HG02678 (cell line): ENCODE measurements around the gene LRIG3.
A peak's percentile ranks its signal among the peaks of the same experiment; 100 is the strongest.
"Not testable (repeated sequence)": the region's sequence is repeated elsewhere in the genome, so short reads cannot be mapped to it uniquely, and the experiment has no call there.

Experiments used
- ATAC-seq: cut with Tn5 transposase; IDR thresholded peaks from one replicate; pipeline ENCODE4 v1.9.1; 2021; ENCODE audit warnings: mild to moderate bottlenecking, moderate library complexity; ENCODE audit not compliant: unreplicated experiment

LRIG3 gene, protein sequence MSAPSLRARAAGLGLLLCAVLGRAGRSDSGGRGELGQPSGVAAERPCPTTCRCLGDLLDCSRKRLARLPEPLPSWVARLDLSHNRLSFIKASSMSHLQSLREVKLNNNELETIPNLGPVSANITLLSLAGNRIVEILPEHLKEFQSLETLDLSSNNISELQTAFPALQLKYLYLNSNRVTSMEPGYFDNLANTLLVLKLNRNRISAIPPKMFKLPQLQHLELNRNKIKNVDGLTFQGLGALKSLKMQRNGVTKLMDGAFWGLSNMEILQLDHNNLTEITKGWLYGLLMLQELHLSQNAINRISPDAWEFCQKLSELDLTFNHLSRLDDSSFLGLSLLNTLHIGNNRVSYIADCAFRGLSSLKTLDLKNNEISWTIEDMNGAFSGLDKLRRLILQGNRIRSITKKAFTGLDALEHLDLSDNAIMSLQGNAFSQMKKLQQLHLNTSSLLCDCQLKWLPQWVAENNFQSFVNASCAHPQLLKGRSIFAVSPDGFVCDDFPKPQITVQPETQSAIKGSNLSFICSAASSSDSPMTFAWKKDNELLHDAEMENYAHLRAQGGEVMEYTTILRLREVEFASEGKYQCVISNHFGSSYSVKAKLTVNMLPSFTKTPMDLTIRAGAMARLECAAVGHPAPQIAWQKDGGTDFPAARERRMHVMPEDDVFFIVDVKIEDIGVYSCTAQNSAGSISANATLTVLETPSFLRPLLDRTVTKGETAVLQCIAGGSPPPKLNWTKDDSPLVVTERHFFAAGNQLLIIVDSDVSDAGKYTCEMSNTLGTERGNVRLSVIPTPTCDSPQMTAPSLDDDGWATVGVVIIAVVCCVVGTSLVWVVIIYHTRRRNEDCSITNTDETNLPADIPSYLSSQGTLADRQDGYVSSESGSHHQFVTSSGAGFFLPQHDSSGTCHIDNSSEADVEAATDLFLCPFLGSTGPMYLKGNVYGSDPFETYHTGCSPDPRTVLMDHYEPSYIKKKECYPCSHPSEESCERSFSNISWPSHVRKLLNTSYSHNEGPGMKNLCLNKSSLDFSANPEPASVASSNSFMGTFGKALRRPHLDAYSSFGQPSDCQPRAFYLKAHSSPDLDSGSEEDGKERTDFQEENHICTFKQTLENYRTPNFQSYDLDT

DNA sequence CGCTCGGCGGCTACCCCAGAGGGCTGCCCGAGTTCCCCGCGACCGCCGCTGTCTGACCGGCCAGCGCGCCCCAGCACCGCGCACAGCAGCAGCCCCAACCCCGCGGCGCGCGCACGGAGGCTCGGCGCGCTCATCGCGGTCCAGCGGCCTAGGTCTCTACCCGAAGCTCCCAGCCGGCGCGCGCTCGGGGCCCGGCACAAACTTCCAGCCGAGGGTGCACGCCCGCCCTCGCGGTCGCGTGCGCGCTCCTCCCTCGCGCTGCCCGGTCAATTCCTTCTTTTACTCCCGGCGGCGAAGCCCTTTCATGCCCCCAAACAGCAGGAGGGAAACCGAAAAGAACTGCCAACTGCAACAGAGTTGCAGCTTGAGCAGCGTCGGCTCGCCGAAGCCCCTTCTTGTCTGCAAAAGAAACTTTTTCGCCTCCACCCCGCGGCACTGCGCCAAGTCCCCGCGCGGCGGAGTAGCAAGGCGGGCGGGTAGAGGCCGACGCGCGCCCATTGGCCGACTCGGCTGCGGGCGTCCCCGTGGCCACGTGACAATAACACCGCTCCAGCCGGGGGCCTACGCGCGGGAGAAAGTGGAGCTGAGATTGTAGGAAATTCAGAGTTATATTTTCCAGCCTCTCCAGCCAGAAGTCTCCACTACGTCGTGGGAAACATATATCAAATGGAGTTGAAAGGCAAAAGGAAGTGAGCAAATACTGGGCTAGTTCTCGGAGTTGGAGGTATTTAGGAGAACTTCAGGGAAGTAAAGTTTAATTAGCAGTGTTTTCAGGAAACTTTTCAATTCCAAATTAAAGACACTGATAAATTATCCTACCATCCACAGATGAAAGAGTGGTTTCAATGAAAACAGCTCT lies at the start of gene LRIG3:
Gene LRIG3, minus strand, starts transcription at position 403 of the 859 bp plus-strand sequence. Its CDS starts 269 bp downstream, at position 134.
- ATAC-seq: peak; percentile 91

DNA sequence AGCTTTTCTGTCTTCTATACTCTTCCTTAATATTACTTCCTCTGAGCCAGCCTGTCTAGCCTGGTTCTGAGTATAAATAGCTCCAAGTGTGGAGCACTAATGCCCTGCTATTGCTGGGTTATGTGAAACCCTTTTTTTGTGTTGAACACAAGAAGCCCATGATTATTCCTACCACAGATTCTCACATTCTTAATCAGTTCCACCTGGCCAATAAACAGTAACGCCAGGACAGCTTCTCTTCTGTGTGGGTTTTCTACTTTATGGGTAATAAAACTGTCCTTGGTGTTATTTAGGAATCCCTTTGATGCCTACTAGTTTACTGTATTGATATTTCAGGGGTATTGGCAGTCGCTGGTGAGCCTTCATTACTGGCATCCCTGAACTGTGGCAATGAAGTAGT lies 48.9 kb upstream of the LRIG3 start:
- no peak for ATAC-seq

DNA sequence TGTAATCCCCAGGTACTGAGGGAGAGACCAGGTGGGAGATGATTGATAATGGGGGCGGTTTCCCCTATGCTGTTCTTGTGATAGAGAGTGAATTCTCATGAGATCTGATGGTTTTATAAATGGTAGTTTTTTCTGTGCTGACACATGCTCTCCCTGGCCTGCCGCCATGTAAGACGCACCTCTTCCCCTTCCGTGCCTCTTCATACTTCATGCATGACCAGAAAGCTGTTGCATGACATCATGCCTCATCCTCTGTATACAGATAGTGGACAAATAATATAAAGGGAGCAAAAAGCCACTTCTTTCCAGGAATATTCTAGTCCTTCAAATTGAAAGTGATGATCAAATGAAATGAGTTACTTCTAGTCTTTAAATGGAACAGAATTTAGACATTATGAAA lies 47.3 kb upstream of the LRIG3 start:
- ATAC-seq: no peak

DNA sequence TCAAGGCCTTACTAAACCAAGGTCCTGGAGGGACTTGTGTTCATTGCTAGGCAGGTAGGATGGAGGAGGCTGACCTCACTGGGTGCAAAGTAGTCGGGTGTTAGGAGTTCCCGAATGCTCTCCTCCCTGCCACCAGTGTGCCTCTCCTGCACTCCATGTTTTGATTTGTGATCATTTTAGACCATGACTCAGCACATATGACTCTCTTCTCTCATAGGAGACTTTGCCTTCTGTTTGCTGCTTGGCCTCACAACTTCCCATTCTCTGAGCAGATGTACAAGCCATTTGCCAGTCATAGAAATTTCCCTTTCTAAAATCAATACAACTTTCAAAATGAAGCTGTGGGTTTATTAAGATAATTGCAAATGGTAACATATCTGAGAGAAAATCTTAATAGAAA lies 46.6 kb upstream of the LRIG3 start:
- ATAC-seq: no peak

DNA sequence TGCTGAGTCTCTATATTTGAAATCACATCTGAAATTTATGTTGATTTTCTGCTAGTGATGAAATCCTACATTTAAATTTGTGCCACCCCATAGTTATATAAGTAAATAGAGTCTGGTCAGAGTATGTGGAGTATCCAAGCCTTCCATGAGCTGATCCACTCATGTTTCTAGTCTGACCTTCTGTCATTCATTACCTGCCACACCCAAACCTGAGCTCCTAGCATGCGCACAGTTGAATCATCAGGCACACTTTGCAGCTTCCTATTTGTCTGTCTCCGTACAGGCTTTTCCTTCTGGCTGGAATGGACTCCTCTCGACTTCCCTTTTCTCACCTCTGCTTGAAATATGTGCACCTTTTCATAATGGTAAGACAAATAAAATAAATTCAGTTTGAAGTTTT lies 45.3 kb upstream of the LRIG3 start:
- no peak for ATAC-seq

DNA sequence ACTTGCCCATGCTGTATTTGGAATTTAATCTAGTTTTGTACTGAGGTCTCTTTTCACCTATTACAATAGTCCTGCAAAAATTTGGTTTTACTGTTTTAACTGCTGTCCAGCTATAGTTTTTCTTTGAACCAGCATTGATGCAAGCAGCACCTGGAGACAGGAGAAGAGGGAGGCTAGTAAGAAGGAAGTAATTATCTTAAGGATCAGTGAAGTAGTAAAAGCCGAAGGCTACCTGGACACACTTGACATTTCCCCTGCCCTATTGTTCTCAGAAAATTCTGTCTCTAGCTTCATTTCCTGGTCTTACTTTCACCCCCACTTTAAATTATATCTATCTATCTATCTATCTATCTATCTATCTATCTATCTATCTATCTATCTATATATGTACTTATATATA lies 43.5 kb upstream of the LRIG3 start:
- ATAC-seq: no peak

DNA sequence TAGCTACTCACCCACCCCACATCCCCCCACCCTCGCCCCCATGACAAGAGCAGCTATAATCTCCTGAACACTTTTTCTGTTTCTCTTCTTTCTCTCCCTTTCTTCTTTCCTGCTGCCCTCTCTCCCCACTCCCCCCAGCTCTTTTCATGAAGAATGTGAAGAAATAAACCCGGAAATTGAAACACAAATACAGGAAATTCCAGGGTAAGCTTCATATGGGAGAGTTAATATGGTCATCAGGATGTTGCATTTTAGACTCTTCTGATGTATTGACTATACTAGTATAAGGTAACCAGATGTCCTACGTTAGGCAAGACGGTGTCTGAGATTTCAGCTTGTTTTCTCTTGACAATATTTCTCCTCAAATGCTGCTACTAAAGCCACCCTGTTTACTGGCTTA lies 41.6 kb upstream of the LRIG3 start:
- no peak for ATAC-seq

DNA sequence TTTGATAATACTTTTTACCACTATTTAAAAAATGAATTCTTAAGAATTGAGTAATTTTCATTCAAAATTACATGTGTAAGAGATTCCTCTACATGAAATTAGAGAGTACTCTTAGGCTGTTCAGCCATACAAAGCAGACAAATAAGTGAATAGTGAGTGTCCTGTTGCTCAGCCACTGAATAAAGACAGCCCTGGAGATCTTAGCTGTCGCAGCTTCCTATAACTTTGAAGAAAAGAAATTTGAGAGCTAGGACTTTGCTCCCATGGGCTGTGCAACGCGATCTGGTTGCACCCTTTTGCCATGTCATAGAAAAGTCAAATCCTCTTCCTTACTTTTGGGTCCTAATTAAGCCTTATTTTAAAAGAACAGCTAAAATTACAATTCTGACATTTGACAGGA lies 40.9 kb upstream of the LRIG3 start:
- ATAC-seq: no peak

DNA sequence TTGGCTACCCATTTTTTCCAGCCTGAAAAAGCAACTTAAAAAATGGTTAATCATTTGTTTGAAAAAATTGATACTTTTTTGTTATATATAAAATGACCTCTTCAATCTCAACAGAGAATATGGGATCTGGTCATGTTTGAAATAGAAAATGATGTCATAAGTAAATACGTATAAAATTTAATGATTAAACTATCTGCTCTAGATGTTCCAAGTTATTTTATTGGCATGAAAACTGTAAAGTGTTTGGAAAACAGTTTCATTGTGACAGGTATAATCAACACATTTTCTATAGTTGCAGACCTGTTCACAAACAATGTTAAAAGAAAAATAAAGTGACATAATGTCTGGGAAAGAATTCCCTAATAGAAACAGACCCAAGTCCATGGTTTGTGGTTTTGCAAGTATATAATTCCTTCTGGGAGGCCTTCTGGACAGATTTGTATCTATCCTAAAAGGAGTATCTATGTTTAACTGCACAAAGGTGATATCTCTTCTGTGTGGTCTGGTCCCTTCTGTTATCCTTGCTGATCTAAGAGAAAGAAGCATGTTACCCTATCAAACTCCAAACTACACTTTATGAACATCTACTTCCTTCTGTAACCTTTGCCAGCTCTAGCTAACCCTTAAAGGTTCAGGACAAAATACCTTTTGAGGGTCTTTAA lies 39.5 kb upstream of the LRIG3 start:
- no peak for ATAC-seq

DNA sequence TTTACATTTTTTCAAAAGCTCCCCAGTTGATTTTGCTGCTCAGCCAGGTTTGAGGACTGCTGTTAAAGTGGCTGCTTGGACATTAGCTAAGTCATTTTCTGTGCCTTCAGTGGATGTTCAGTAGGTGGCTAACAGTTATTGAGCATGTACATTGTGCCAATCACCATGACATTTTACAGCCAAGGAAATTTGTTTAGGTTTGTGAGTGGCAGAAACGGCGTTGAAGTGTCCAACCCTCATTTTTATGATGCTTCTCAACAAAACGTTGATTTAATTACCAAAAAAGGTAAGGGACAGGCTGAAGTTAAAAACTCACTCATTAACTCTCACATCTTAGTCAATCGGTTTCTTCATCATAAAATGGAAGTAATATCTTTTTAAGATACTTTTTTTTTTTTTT lies 37.0 kb upstream of the LRIG3 start:
- ATAC-seq: no peak

DNA sequence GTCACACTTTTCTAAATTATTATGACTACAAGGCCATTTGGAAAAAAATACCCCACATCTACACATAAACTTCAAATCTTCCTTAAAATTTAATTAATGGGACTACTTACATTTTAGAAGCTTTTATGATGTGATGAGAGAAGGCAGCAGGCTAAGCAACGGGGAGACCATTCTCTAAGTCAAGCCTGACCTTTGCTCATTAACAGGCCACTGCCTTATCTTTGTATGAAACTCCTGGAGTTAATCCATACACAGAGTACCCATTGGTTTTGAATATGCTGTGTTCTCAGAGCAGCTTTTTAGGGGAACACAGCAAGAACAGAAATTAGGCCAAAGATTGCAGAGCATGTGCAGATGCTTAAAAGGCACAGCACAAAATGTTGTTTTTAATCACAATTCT lies 35.5 kb upstream of the LRIG3 start:
- no peak for ATAC-seq

DNA sequence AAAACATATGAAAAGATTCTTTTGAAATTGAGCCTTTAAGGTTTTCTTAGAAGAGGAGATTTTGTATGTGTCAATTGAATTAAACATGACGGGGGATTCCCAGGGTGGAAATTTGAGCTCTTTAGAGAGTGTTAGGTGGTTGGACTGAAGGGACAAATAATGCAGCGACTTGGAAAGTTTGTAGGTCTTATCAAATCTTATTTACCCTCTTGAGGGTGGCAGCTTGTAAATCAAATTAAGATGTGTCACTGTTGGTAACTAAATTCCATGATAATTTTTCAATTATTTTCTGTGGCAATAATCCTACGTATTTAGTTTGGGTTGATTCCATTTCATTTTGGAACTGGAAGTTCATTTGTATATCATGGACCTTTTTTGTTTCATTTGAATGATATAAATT lies 33.7 kb upstream of the LRIG3 start:
- ATAC-seq: no peak

DNA sequence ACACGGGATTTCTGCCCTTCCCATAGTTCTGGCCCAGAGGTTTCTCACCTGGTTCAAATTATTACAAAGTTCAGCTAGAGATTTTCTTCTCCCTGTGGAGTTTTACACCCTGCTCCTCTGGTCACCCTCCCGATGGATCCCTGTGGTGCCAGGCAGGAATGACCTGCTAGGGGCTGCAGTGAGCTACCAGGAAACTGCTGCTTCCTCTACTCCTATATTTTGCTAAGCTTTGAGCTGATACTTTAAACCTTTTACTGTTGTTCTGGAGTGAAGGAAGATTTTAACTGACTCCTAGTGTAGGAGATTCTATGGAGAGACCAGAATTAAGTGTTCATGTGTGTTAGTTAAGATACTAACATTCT lies 30.4 kb upstream of the LRIG3 start:
- ATAC-seq: no peak

DNA sequence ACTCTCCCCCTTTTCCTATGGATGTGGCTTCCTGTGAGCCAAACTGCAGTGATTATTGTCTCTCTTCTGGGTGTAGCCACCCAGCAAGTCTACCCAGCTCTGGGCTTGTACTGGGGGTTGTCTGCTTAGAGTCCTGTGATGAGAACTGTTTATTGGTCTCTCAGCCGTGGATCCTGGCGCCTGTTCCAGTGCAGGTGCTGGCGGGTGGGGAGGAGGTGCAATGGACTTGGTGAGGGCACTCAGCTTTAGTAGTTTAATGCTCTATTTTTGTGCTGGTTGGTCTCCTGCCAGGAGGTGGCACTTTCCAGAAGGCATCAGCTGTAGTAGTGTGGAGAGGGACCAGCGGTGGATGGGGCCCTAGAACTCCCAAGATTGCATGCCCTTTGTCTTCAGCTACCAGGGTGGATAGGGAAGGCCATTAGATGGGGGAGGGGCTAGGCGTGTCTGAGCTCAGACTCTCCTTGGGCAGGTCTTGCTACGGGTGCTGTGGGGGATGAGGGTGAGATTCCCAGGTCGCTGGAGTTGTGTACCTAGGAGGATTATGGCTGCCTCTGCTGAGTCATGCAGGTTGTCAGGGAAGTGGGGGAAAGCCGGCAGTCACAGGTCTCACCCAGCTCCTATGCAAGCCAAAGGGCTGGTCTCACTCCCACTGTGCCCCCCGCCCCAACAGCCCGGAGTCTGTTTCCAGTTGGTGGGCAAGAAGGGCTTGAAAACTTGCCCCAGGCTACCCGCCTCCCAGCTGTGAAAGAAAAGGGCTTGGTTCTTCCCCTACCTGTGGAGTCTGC lies 29.8 kb upstream of the LRIG3 start:
- not testable (repeated sequence) for ATAC-seq

DNA sequence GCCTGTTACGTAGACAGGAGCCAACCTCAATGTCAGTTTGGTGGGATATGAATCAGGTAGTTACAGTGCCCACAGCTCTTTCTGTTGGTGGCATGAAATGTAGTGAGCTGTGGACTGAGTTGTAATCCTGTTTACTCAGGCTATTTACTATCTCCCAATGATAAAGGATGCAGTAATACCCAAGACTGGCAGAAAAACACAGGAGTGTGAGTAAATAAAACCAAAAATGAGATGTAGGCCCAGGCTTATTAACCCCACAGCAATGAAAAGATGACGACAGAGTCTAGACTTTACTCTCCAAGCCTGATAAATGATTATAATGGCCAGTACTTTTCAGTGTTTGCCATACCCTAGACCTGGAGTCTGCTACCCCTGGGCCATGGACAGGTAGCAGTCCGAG lies 22.8 kb upstream of the LRIG3 start:
- no peak for ATAC-seq

DNA sequence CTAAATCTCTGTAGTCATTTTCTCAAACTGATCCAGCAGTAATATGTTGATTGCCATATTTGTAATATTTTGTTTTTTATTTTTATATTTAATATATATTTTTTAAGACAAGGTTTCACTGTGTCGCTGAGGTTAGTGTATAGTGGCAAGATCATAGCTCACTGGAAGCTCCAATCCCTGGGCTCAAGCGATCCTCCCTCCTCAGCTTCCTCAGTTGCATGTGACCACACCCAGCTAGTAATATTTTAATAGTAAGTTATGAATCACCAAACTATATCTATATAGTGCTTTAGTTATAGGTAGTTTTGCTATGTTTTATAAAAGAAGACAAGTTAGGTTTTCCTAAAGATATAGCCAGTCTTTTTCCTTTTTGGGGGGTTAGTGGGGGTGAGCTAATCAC lies 22.0 kb upstream of the LRIG3 start:
- ATAC-seq: no peak

DNA sequence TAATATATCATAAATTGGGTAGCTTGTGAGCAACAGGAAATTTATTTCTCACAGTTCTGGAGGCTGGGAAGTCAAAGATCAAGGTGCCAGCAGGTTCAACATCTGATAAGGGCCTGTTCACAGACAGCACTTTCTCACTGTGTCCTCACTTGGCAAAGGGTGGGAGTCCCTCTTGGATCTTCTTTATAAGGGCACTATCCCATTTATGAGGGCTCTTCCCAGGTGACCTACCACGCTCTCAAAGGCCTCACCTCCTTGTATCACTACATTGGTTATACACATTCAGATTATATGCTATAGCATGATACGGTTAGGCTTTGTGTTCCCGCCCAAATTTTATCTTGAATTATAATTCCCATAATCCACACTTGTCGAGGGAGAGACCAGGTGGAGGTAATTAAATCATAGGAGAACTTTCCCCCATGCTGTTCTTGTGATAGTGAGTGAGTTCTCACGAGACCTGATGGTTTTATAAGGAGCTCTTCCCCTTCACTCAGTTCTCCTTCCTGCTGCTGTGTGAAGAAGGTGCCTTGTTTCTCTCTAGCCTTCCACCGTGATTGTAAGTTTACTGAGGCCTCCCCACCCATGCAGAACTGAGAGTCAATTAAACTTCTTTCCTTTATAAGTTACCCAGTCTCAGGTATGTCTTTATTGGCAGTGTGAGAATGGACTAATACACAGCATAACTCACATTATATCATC lies 19.2 kb upstream of the LRIG3 start:
- no peak for ATAC-seq

DNA sequence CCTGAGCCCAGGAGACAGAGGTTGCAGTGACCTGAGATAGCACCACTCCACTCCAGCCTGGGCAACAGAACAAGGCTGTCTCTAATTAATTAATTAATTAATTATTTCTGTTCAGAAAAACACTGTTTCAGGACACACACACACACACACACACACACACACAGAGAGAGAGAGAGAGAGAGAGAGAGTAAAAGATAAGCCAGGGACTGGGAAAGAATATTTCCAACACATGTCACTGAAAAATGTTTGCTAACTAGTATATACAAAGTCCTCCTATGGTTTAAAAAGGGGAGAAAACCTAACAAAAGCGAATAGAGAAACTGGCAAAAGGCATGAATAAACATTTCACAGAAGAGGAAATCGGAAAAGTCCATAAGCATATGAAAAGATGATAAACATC lies 18.1 kb upstream of the LRIG3 start:
- no peak for ATAC-seq

DNA sequence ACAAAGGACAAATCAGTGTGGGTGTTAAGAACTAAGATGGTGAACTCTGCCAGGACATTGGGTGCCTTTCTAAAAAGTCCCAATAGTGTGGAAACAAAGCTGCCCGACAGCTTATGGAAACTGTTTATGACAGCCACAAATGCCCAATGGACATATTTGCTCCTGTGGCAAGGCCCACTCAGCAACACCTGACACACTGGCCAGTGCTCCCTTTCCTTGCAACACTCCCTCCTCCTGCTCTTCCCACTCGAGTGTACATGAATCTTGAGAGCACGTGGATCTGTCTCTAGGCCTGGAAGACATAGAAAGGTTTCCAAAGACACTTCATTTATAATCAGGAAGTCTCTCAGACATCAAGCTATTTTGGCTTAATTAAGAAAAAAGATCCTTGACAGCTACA lies 14.2 kb upstream of the LRIG3 start:
- no peak for ATAC-seq
